ENCODE measurements around the gene PLCXD3. TPM values are rescaled to one million over a fixed set of nuclear protein-coding genes. Genes with fewer than 3 reads are reported as not detected.

The PLCXD3 gene
- total RNA-seq, 1 experiment from 2014 or later, result not detected

- DNase-seq (ENCODE audit: low read depth in 1 of 2, low spot score in 2 of 2), result no peak
- H3K27ac ChIP-seq, result no peak overlapping the region
- H3K4me1 ChIP-seq (replicated peaks), result peaks cover 46% of the 10 kb centered on the region
- no peak overlapping the region for H3K4me3 ChIP-seq
- H3K27me3 ChIP-seq (replicated peaks), result no peaks in the 10 kb centered on the region
- H3K36me3 ChIP-seq, result no peaks in the 10 kb centered on the region
- no peaks in the 10 kb centered on the region for H3K9me3 ChIP-seq (replicated peaks)
Measured at GRCh38 chr5:41416336-41416735, 94.1 kb downstream of the PLCXD3 start.

GRCh38 chr5:41415242-41415641, 95.2 kb downstream of the PLCXD3 start:
- Histone ChIP-seq H3K36me3 (no peaks in the 10 kb centered on the region), H3K4me3 (no peak overlapping the region), H3K27ac (peak overlapping the region; percentile 48), H3K9me3 (replicated peaks) (no peaks in the 10 kb centered on the region), H3K27me3 (replicated peaks) (no peaks in the 10 kb centered on the region), H3K4me1 (replicated peaks) (peaks cover 46% of the 10 kb centered on the region)
- peak in 1 of 2 experiments; percentile 12 for DNase-seq (ENCODE audit: low read depth in 1 of 2, low spot score in 2 of 2)

- peak; percentile 65 to 76 for DNase-seq (ENCODE audit: low read depth in 1 of 2, low spot score in 2 of 2)
- peaks cover 46% of the 10 kb centered on the region for H3K4me1 ChIP-seq (replicated peaks)
- H3K36me3 ChIP-seq, result no peaks in the 10 kb centered on the region
- no peaks in the 10 kb centered on the region for H3K27me3 ChIP-seq (replicated peaks)
- no peak overlapping the region for H3K4me3 ChIP-seq
- peak overlapping the region; percentile 48 for H3K27ac ChIP-seq
- no peaks in the 10 kb centered on the region for H3K9me3 ChIP-seq (replicated peaks)
Measured at GRCh38 chr5:41414598-41414997, 95.8 kb downstream of the PLCXD3 start.

GRCh38 chr5:41413074-41413473, 97.3 kb downstream of the PLCXD3 start:
- Histone ChIP-seq H3K4me3 (no peak overlapping the region), H3K9me3 (replicated peaks) (no peaks in the 10 kb centered on the region), H3K27me3 (replicated peaks) (no peaks in the 10 kb centered on the region), H3K36me3 (no peaks in the 10 kb centered on the region), H3K4me1 (replicated peaks) (peaks cover 40% of the 10 kb centered on the region), H3K27ac (peak overlapping the region; percentile 11; the same call in 1 of the 2 replicates)
- no peak for DNase-seq (ENCODE audit: low read depth in 1 of 2, low spot score in 2 of 2)

GRCh38 chr5:41412496-41412895, 97.9 kb downstream of the PLCXD3 start:
- DNase-seq (ENCODE audit: low read depth in 1 of 2, low spot score in 2 of 2), result no peak
- Histone ChIP-seq H3K27me3 (replicated peaks) (no peaks in the 10 kb centered on the region), H3K4me3 (no peak overlapping the region), H3K27ac (peak overlapping the region; percentile 11; the same call in 1 of the 2 replicates), H3K36me3 (no peaks in the 10 kb centered on the region), H3K4me1 (replicated peaks) (peaks cover 39% of the 10 kb centered on the region), H3K9me3 (replicated peaks) (no peaks in the 10 kb centered on the region)

- H3K4me1 ChIP-seq (replicated peaks), result peaks cover 39% of the 10 kb centered on the region
- H3K27me3 ChIP-seq (replicated peaks), result no peaks in the 10 kb centered on the region
- H3K4me3 ChIP-seq, result no peak overlapping the region
- H3K27ac ChIP-seq, result no peak overlapping the region
- no peaks in the 10 kb centered on the region for H3K36me3 ChIP-seq
- H3K9me3 ChIP-seq (replicated peaks), result no peaks in the 10 kb centered on the region
- DNase-seq (ENCODE audit: low read depth in 1 of 2, low spot score in 2 of 2), result no peak
Measured at GRCh38 chr5:41410737-41411136, 99.7 kb downstream of the PLCXD3 start.

- Histone ChIP-seq H3K27ac (no peak overlapping the region), H3K4me3 (no peak overlapping the region), H3K36me3 (no peaks in the 10 kb centered on the region), H3K4me1 (replicated peaks) (peaks cover 37% of the 10 kb centered on the region), H3K27me3 (replicated peaks) (no peaks in the 10 kb centered on the region), H3K9me3 (replicated peaks) (no peaks in the 10 kb centered on the region)
- DNase-seq (ENCODE audit: low read depth in 1 of 2, low spot score in 2 of 2), result no peak
Measured at GRCh38 chr5:41410307-41410706, 100.1 kb downstream of the PLCXD3 start.

GRCh38 chr5:41408676-41409443, 101.5 kb downstream of the PLCXD3 start:
- H3K4me3 ChIP-seq, result no peak overlapping the region
- H3K36me3 ChIP-seq, result no peaks in the 10 kb centered on the region
- no peaks in the 10 kb centered on the region for H3K9me3 ChIP-seq (replicated peaks)
- H3K4me1 ChIP-seq (replicated peaks), result peaks cover 23% of the 10 kb centered on the region
- H3K27me3 ChIP-seq (replicated peaks), result no peaks in the 10 kb centered on the region
- no peak overlapping the region; the same call in 1 of the 2 replicates for H3K27ac ChIP-seq
- peak in 1 of 2 experiments; percentile 10 for DNase-seq (ENCODE audit: low read depth in 1 of 2, low spot score in 2 of 2)

- H3K4me3 ChIP-seq, result no peak overlapping the region
- peaks cover 7% of the 10 kb centered on the region for H3K4me1 ChIP-seq (replicated peaks)
- no peak for DNase-seq (ENCODE audit: low read depth in 1 of 2, low spot score in 2 of 2)
- no peaks in the 10 kb centered on the region for H3K27me3 ChIP-seq (replicated peaks)
- no peak overlapping the region for H3K27ac ChIP-seq
- no peaks in the 10 kb centered on the region for H3K36me3 ChIP-seq
- H3K9me3 ChIP-seq (replicated peaks), result no peaks in the 10 kb centered on the region
Measured at GRCh38 chr5:41406936-41407335, 103.5 kb downstream of the PLCXD3 start.

GRCh38 chr5:41406424-41406823, 104.0 kb downstream of the PLCXD3 start:
- no peak overlapping the region for H3K27ac ChIP-seq
- no peak for DNase-seq (ENCODE audit: low read depth in 1 of 2, low spot score in 2 of 2)
- no peaks in the 10 kb centered on the region for H3K36me3 ChIP-seq
- H3K4me1 ChIP-seq (replicated peaks), result peaks cover 7% of the 10 kb centered on the region
- no peak overlapping the region for H3K4me3 ChIP-seq
- H3K27me3 ChIP-seq (replicated peaks), result no peaks in the 10 kb centered on the region
- H3K9me3 ChIP-seq (replicated peaks), result no peaks in the 10 kb centered on the region

GRCh38 chr5:41404757-41405156, 105.6 kb downstream of the PLCXD3 start:
- no peak for DNase-seq (ENCODE audit: low read depth in 1 of 2, low spot score in 2 of 2)
- no peaks in the 10 kb centered on the region for H3K36me3 ChIP-seq
- H3K27ac ChIP-seq, result no peak overlapping the region

GRCh38 chr5:41403846-41404245, 106.6 kb downstream of the PLCXD3 start:
- no peaks in the 10 kb centered on the region for H3K36me3 ChIP-seq
- no peaks in the 10 kb centered on the region for H3K27me3 ChIP-seq (replicated peaks)
- no peak overlapping the region for H3K27ac ChIP-seq
- DNase-seq (ENCODE audit: low read depth in 1 of 2, low spot score in 2 of 2), result no peak
- no peaks in the 10 kb centered on the region for H3K9me3 ChIP-seq (replicated peaks)
- H3K4me3 ChIP-seq, result no peak overlapping the region
- peaks cover 4% of the 10 kb centered on the region for H3K4me1 ChIP-seq (replicated peaks)

More at GRCh38 chr5:41404757-41405156, 105.6 kb downstream of the PLCXD3 start:
- no peaks in the 10 kb centered on the region for H3K27me3 ChIP-seq (replicated peaks)
- H3K4me3 ChIP-seq, result no peak overlapping the region
- H3K9me3 ChIP-seq (replicated peaks), result no peaks in the 10 kb centered on the region
- peaks cover 7% of the 10 kb centered on the region for H3K4me1 ChIP-seq (replicated peaks)

GRCh38 chr5:41402845-41403244, 107.6 kb downstream of the PLCXD3 start:
- Histone ChIP-seq H3K27me3 (replicated peaks) (no peaks in the 10 kb centered on the region), H3K4me3 (no peak overlapping the region), H3K36me3 (no peaks in the 10 kb centered on the region), H3K4me1 (replicated peaks) (no peaks in the 10 kb centered on the region), H3K27ac (no peak overlapping the region), H3K9me3 (replicated peaks) (no peaks in the 10 kb centered on the region)
- DNase-seq (ENCODE audit: low read depth in 1 of 2, low spot score in 2 of 2), result no peak

GRCh38 chr5:41399839-41400238, 110.6 kb downstream of the PLCXD3 start:
- H3K4me3 ChIP-seq, result no peak overlapping the region
- no peaks in the 10 kb centered on the region for H3K27me3 ChIP-seq (replicated peaks)
- no peak for DNase-seq (ENCODE audit: low read depth in 1 of 2, low spot score in 2 of 2)
- no peaks in the 10 kb centered on the region for H3K4me1 ChIP-seq (replicated peaks)
- no peaks in the 10 kb centered on the region for H3K36me3 ChIP-seq
- H3K9me3 ChIP-seq (replicated peaks), result no peaks in the 10 kb centered on the region
- H3K27ac ChIP-seq, result no peak overlapping the region

All from SJSA1 (cell line).